ENCODE data around the gene PNRC1.
"Not testable (repeated sequence)": the region's sequence is repeated elsewhere in the genome, so short reads cannot be mapped to it uniquely, and the experiment has no call there.

Gene PNRC1

DNA sequence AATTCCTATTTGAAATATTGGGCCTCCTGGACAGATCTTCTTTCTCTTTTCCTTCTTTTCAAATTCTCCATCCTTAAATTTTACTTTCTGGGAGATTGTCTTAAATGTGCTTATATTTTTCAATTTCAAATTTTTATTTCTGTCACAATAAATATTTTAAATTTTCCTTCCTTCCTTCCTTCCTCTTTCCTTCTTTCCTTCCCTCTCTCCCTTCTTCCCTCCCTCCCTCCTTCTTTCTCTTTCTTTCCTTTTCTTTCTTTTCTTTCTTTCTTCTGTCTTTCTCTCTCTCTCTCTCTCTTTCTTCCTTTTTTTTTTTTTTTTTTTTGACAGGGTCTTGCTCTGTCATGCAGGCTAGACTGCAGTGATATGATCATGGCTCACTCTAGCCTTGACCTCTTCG lies 16.7 kb upstream of the PNRC1 start:
- Histone ChIP-seq H3K4me3 (replicated peaks; ENCODE audit: insufficient read depth, low read length) (no peak overlapping the region), H3K27me3 (ENCODE audit: insufficient read depth, poor library complexity, severe bottlenecking) (no peaks in the 10 kb centered on the region), H3K27ac (replicated peaks) (no peak overlapping the region)
- TF ChIP-seq SPI1 (IDR thresholded peaks at IDR 0.05; ENCODE audit: borderline replicate concordance, low read depth): no peak
- no peak for TF ChIP-seq GABPA (IDR thresholded peaks at IDR 0.05; ENCODE audit: low read depth)
- TF ChIP-seq, protein P1, sequence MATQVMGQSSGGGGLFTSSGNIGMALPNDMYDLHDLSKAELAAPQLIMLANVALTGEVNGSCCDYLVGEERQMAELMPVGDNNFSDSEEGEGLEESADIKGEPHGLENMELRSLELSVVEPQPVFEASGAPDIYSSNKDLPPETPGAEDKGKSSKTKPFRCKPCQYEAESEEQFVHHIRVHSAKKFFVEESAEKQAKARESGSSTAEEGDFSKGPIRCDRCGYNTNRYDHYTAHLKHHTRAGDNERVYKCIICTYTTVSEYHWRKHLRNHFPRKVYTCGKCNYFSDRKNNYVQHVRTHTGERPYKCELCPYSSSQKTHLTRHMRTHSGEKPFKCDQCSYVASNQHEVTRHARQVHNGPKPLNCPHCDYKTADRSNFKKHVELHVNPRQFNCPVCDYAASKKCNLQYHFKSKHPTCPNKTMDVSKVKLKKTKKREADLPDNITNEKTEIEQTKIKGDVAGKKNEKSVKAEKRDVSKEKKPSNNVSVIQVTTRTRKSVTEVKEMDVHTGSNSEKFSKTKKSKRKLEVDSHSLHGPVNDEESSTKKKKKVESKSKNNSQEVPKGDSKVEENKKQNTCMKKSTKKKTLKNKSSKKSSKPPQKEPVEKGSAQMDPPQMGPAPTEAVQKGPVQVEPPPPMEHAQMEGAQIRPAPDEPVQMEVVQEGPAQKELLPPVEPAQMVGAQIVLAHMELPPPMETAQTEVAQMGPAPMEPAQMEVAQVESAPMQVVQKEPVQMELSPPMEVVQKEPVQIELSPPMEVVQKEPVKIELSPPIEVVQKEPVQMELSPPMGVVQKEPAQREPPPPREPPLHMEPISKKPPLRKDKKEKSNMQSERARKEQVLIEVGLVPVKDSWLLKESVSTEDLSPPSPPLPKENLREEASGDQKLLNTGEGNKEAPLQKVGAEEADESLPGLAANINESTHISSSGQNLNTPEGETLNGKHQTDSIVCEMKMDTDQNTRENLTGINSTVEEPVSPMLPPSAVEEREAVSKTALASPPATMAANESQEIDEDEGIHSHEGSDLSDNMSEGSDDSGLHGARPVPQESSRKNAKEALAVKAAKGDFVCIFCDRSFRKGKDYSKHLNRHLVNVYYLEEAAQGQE (IDR thresholded peaks at IDR 0.05; ENCODE audit: insufficient replicate concordance, low read depth): no peak
- TF ChIP-seq, protein P2, sequence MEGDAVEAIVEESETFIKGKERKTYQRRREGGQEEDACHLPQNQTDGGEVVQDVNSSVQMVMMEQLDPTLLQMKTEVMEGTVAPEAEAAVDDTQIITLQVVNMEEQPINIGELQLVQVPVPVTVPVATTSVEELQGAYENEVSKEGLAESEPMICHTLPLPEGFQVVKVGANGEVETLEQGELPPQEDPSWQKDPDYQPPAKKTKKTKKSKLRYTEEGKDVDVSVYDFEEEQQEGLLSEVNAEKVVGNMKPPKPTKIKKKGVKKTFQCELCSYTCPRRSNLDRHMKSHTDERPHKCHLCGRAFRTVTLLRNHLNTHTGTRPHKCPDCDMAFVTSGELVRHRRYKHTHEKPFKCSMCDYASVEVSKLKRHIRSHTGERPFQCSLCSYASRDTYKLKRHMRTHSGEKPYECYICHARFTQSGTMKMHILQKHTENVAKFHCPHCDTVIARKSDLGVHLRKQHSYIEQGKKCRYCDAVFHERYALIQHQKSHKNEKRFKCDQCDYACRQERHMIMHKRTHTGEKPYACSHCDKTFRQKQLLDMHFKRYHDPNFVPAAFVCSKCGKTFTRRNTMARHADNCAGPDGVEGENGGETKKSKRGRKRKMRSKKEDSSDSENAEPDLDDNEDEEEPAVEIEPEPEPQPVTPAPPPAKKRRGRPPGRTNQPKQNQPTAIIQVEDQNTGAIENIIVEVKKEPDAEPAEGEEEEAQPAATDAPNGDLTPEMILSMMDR (IDR thresholded peaks at IDR 0.05; ENCODE audit: insufficient read depth, low read length): no peak
- TF ChIP-seq POLR2AphosphoS5 (IDR thresholded peaks at IDR 0.05; ENCODE audit: low read depth): no peak
- no peak for DNase-seq (ENCODE audit: low read depth in 1 of 2, low spot score in 1 of 2)

DNA sequence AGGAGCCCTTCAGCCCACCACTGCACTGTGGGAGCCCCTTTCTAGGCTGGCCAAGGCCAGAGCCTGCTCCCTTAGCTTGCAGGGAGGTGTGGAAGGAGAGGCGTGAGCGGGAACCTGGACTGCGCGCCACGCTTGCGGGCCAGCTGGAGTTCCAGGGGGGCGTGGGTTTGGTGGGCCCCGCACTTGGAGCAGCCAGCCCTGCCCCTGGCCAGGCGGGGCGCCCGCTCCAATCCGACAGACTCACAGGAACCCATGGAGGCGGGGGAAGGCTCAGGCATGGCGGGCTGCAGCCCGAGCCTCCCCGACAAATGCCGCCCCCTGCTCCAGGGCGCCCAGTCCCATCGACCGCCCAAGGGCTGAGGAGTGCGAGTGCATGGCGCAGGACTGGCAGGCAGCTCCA lies 15.6 kb upstream of the PNRC1 start:
- not testable (repeated sequence) for DNase-seq (ENCODE audit: low read depth in 1 of 2, low spot score in 1 of 2)

DNA sequence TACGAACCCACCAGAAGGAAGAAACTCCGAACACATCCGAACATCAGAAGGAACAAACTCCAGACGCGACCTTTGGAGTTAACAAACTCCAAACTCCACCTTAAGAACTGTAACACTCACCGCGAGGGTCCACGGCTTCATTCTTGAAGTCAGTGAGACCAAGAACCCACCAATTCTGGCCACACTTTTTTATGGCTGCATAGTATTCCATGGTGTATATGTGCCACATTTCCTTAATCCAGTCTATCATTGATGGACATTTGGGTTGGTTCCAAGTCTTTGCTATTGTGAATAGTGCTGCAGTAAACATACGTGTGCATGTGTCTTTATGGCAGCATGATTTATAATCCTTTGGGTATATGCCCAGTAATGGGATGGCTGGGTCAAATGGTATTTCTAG lies 14.4 kb upstream of the PNRC1 start:
- not testable (repeated sequence) for DNase-seq (ENCODE audit: low read depth in 1 of 2, low spot score in 1 of 2); H3K27ac ChIP-seq (replicated peaks); H3K27me3 ChIP-seq (ENCODE audit: insufficient read depth, poor library complexity, severe bottlenecking); H3K4me3 ChIP-seq (replicated peaks; ENCODE audit: insufficient read depth, low read length)

More for the DNA sequence above, 15.6 kb upstream of the PNRC1 start:
- H3K27ac ChIP-seq (replicated peaks); H3K27me3 ChIP-seq (ENCODE audit: insufficient read depth, poor library complexity, severe bottlenecking); H3K4me3 ChIP-seq (replicated peaks; ENCODE audit: insufficient read depth, low read length): not testable (repeated sequence)

DNA sequence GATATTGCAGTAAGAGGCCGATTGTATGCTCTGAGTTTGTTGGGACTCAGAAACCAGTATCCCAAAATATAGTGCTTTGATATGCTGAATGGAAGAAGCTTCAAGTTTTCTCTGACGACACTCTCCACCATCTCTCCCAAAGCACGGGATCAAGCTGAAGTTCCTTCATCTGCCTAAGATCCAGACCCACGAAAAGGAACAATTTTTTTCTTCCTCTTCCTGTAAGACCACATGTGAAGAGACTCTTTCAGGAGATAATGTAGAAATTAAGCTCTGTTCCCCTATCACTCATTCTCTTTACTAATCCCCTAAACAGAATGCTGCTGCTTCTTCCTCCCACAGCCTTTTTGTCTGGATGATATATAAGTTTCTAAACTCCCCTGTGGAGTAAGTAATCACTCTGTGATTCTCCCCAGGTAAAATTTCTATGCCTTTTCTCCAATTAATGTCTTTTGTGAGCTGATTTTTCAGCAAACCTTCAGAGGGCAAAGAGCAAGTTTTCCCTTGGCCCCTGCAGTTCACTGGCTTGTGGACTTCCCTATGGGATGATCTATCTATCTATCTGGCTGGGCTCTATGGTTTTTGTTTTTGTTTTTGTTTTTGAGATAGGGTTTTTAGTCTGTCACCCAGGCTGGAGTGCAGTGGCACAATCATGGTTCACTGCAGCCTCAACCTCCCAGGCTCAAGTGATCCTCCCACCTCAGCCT lies 13.5 kb upstream of the PNRC1 start:
- TF ChIP-seq SPI1 (IDR thresholded peaks at IDR 0.05; ENCODE audit: borderline replicate concordance, low read depth): no peak
- TF ChIP-seq POLR2AphosphoS5 (IDR thresholded peaks at IDR 0.05; ENCODE audit: low read depth): no peak
- TF ChIP-seq, protein P2 (IDR thresholded peaks at IDR 0.05; ENCODE audit: insufficient read depth, low read length): no peak
- TF ChIP-seq, protein P1 (IDR thresholded peaks at IDR 0.05; ENCODE audit: insufficient replicate concordance, low read depth): no peak
- TF ChIP-seq GABPA (IDR thresholded peaks at IDR 0.05; ENCODE audit: low read depth): no peak
- H3K27ac ChIP-seq (replicated peaks): peak overlapping the region; percentile 66
- DNase-seq (ENCODE audit: low read depth in 1 of 2, low spot score in 1 of 2): peak in 1 of 2 experiments; percentile 48

DNA sequence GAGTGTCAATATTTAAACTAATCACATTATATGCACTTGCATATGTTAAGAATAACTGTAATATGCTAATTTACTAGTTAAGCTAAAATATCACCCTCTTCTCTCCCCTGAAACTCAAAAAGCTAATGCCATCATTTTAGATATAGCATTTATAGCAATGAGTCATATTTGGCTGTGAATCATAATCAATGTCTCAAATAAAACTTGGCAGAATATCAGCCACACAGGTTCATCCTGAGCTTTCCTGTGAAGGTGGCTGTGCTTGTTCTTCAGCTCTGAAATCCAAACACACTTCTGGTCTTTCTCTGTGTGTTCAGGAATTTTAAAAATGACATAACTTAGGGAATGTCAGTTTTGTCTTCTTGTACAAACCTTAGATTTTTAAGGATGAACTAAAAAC lies 12.8 kb upstream of the PNRC1 start:
- H3K27me3 ChIP-seq (ENCODE audit: insufficient read depth, poor library complexity, severe bottlenecking): no peaks in the 10 kb centered on the region
- DNase-seq (ENCODE audit: low read depth in 1 of 2, low spot score in 1 of 2): no peak

More for the DNA sequence above, 13.5 kb upstream of the PNRC1 start:
- H3K27me3 ChIP-seq (ENCODE audit: insufficient read depth, poor library complexity, severe bottlenecking): no peaks in the 10 kb centered on the region
- H3K4me3 ChIP-seq (replicated peaks; ENCODE audit: insufficient read depth, low read length): no peak overlapping the region

More for the DNA sequence above, 12.8 kb upstream of the PNRC1 start:
- no peak overlapping the region for H3K4me3 ChIP-seq (replicated peaks; ENCODE audit: insufficient read depth, low read length)
- TF ChIP-seq, protein P2 (IDR thresholded peaks at IDR 0.05; ENCODE audit: insufficient read depth, low read length): no peak
- TF ChIP-seq GABPA (IDR thresholded peaks at IDR 0.05; ENCODE audit: low read depth) (no peak), POLR2AphosphoS5 (IDR thresholded peaks at IDR 0.05; ENCODE audit: low read depth) (no peak), SPI1 (IDR thresholded peaks at IDR 0.05; ENCODE audit: borderline replicate concordance, low read depth) (no peak)
- TF ChIP-seq, protein P1 (IDR thresholded peaks at IDR 0.05; ENCODE audit: insufficient replicate concordance, low read depth): no peak
- H3K27ac ChIP-seq (replicated peaks): peak overlapping the region; percentile 66

Measured in HL-60 (cell line).